ENCODE results near the gene SCT.

The SCT gene

DNA sequence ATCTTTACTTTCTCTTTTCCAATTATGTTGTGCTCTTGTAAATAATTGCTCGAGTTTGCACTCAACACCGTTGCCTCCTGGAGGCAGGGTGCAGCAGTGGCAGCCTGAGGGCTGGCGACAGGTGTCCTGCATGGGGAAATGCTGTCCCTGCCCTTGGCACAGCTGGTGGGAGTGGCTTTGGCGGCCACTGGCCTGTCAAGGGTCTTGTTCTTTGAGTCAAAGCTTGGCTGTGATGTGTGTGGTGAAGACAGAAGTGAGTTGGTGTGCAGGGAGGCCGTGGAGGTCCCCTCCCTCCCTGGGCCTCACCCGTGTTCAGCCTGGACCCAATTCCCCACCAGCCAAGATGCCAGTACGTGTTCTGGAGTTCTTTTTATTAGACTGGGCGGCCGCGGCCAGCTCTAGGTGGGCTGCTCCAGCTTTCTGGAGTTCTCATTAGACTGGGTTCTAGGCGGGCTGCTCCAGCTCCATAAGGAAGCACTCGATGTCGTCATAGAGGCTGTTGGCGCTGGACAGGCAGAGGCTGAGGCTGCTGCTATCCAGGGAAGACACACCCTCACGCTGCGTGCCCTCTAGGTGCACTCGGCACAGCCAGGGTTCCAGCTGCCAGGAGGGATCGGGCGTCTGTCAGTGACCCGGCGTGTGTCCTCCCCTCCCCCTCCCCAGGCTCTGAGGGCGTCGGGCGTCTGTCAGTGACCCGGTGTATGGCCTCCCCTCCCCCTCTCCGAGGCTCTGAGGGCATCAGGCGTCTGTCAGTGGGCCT is 14.6 kb downstream of the SCT start:
- TF ChIP-seq, protein P1, sequence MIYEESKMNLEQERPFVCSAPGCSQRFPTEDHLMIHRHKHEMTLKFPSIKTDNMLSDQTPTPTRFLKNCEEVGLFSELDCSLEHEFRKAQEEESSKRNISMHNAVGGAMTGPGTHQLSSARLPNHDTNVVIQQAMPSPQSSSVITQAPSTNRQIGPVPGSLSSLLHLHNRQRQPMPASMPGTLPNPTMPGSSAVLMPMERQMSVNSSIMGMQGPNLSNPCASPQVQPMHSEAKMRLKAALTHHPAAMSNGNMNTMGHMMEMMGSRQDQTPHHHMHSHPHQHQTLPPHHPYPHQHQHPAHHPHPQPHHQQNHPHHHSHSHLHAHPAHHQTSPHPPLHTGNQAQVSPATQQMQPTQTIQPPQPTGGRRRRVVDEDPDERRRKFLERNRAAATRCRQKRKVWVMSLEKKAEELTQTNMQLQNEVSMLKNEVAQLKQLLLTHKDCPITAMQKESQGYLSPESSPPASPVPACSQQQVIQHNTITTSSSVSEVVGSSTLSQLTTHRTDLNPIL (CRISPR knock-in tag; IDR thresholded peaks at IDR 0.05; ENCODE audit: low read depth) = no peak
- TF ChIP-seq TCF4 (CRISPR knock-in tag; IDR thresholded peaks at IDR 0.05; ENCODE audit: borderline replicate concordance) = no peak
- TF ChIP-seq, protein P2, sequence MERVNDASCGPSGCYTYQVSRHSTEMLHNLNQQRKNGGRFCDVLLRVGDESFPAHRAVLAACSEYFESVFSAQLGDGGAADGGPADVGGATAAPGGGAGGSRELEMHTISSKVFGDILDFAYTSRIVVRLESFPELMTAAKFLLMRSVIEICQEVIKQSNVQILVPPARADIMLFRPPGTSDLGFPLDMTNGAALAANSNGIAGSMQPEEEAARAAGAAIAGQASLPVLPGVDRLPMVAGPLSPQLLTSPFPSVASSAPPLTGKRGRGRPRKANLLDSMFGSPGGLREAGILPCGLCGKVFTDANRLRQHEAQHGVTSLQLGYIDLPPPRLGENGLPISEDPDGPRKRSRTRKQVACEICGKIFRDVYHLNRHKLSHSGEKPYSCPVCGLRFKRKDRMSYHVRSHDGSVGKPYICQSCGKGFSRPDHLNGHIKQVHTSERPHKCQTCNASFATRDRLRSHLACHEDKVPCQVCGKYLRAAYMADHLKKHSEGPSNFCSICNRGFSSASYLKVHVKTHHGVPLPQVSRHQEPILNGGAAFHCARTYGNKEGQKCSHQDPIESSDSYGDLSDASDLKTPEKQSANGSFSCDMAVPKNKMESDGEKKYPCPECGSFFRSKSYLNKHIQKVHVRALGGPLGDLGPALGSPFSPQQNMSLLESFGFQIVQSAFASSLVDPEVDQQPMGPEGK (CRISPR knock-in tag; IDR thresholded peaks at IDR 0.05; ENCODE audit: borderline replicate concordance) = no peak
- no peak for TF ChIP-seq ISL1 (CRISPR knock-in tag; IDR thresholded peaks at IDR 0.05)
- TF ChIP-seq ARNTL (CRISPR knock-in tag; IDR thresholded peaks at IDR 0.05; ENCODE audit: borderline replicate concordance, low read depth) = no peak
- TF ChIP-seq ESRRG (CRISPR knock-in tag; IDR thresholded peaks at IDR 0.05) = no peak
- TF ChIP-seq, protein P3, sequence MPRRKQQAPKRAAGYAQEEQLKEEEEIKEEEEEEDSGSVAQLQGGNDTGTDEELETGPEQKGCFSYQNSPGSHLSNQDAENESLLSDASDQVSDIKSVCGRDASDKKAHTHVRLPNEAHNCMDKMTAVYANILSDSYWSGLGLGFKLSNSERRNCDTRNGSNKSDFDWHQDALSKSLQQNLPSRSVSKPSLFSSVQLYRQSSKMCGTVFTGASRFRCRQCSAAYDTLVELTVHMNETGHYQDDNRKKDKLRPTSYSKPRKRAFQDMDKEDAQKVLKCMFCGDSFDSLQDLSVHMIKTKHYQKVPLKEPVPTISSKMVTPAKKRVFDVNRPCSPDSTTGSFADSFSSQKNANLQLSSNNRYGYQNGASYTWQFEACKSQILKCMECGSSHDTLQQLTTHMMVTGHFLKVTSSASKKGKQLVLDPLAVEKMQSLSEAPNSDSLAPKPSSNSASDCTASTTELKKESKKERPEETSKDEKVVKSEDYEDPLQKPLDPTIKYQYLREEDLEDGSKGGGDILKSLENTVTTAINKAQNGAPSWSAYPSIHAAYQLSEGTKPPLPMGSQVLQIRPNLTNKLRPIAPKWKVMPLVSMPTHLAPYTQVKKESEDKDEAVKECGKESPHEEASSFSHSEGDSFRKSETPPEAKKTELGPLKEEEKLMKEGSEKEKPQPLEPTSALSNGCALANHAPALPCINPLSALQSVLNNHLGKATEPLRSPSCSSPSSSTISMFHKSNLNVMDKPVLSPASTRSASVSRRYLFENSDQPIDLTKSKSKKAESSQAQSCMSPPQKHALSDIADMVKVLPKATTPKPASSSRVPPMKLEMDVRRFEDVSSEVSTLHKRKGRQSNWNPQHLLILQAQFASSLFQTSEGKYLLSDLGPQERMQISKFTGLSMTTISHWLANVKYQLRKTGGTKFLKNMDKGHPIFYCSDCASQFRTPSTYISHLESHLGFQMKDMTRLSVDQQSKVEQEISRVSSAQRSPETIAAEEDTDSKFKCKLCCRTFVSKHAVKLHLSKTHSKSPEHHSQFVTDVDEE (CRISPR knock-in tag; IDR thresholded peaks at IDR 0.05) = no peak
- no peak for TF ChIP-seq PPARA (CRISPR knock-in tag; IDR thresholded peaks at IDR 0.05; ENCODE audit: borderline replicate concordance)
- ATAC-seq = no peak

DNA sequence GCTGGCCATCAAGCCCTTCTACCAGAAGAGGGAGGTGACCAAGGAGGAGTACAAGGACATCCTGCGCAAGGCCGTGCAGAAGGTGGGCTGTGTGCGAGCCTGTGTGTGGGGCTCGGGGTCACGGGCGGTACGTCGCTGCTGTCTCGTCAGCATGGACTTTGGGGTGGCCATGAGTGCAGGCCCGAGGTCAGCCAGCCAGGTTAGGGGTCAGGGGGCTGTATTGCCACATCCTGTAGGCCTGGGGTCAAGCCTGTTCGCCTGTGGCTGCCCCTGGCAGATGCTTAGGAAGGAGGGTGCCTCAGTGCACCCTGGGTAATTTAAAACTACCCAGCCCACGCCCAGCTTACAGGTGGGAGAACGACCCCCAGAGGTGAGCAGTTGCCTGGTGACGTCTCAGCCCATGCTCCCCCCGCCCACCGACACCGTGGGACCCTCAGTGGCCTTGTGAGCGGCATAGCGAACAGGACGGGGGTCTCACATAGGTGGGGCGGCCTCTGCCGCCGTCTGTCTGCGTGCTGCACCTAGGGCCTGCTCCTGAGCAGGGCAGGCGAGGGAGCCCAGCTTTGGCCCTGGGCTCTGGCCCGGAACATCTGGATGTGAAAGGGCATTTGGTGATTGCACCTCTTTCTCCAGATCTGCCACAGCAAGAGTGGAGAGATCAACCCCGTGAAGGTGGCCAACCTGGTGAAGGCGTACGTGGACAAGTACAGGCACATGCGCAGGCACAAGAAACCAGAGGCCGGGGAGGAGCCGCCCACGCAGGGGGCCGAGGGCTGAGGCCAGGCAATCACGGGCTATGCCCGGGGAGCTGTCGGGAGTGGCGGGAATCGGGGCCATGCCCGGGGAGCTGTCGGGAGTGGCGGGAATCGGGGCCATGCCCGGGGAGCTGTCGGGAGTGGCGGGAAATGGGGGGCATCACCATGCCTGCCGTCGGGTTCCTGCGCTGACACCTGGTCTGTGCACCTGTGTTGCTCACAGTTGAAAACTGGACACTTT is 15.7 kb downstream of the SCT start:
- ATAC-seq = no peak
- TF ChIP-seq, protein P1 (CRISPR knock-in tag; IDR thresholded peaks at IDR 0.05; ENCODE audit: low read depth) = no peak
- TF ChIP-seq OSR1 (CRISPR knock-in tag; IDR thresholded peaks at IDR 0.05) (no peak), ZNF565 (CRISPR knock-in tag; conservative IDR thresholded peaks at IDR 0.05; ENCODE audit: low read depth) (no peak)

DNA sequence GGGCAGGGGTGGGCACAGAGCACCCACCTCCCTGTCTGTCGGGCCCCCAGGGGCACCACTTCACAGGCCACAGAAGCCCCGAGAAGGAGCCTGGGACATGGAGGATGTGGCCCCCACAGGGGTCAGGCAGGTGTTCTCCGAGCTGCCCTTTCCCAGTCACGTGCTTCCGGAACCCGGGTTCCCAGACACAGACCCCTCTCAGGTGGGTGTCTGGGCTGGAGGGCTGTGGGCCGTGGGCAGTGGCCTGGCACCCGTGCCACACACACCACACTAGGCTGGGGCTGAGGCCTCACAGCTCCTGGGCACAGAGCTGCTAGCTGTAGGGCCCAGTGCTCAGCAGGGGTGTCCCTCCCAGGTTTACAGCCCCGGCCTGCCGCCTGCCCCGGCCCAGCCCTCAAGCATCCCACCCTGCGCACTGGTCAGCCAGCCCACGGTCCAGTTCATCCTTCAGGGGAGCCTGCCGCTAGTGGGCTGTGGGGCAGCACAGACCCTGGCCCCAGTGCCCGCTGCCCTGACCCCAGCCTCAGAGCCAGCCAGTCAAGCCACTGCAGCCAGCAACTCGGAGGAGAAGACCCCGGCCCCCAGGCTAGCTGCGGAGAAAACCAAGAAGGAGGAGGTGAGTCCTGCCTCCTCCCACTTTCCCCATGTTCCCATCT is 16.7 kb downstream of the SCT start:
- ATAC-seq = no peak
- TF ChIP-seq SNAI2 (CRISPR knock-in tag; IDR thresholded peaks at IDR 0.05) (no peak), OSR1 (CRISPR knock-in tag; IDR thresholded peaks at IDR 0.05) (no peak)
- TF ChIP-seq, protein P4, sequence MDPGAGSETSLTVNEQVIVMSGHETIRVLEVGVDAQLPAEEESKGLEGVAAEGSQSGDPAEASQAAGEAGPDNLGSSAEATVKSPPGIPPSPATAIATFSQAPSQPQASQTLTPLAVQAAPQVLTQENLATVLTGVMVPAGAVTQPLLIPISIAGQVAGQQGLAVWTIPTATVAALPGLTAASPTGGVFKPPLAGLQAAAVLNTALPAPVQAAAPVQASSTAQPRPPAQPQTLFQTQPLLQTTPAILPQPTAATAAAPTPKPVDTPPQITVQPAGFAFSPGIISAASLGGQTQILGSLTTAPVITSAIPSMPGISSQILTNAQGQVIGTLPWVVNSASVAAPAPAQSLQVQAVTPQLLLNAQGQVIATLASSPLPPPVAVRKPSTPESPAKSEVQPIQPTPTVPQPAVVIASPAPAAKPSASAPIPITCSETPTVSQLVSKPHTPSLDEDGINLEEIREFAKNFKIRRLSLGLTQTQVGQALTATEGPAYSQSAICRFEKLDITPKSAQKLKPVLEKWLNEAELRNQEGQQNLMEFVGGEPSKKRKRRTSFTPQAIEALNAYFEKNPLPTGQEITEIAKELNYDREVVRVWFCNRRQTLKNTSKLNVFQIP (CRISPR knock-in tag; IDR thresholded peaks at IDR 0.05; ENCODE audit: borderline replicate concordance, low read depth) = no peak
- TF ChIP-seq, protein P5, sequence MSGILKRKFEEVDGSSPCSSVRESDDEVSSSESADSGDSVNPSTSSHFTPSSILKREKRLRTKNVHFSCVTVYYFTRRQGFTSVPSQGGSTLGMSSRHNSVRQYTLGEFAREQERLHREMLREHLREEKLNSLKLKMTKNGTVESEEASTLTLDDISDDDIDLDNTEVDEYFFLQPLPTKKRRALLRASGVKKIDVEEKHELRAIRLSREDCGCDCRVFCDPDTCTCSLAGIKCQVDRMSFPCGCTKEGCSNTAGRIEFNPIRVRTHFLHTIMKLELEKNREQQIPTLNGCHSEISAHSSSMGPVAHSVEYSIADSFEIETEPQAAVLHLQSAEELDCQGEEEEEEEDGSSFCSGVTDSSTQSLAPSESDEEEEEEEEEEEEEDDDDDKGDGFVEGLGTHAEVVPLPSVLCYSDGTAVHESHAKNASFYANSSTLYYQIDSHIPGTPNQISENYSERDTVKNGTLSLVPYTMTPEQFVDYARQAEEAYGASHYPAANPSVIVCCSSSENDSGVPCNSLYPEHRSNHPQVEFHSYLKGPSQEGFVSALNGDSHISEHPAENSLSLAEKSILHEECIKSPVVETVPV (CRISPR knock-in tag; IDR thresholded peaks at IDR 0.05) = no peak

Measured in SK-N-SH treated with all-trans-retinoic acid at 6 μM for 48 hours (cell line).